SK-N-SH (cell line): ENCODE data around the gene IDUA. TPM values are rescaled to one million over a fixed set of nuclear protein-coding genes. Genes with fewer than 3 reads are reported as not detected.

Experiments used
- CTCF ChIA-PET: fragments of 300-600, 350-600 bp; formaldehyde crosslinking; extraction: SDS; loops from one replicate; lab custom pipeline; 2021; lab: Yijun Ruan, JAX
- POLR2A ChIA-PET: fragments of 350-600 bp; sonication (Branson Sonifier 250); formaldehyde crosslinking; extraction: SDS; loops from one replicate; lab custom pipeline; 2020; ENCODE audit warnings: antibody characterized with exemption, inconsistent platforms; lab: Yijun Ruan, JAX
- DNase-seq: peaks from one replicate; pipeline ENCODE4 v3.0.0; 2012
- H2AFZ ChIP-seq: fragments of 200-600 bp; sonication (generic); 2 replicates; pipeline ENCODE4 v1.8.1; 2016; ENCODE audit warnings: antibody characterized with exemption, mild to moderate bottlenecking, low read depth
- H3F3A ChIP-seq: fragments of 200-600 bp; sonication (generic); replicated peaks from 2 replicates; pipeline ENCODE3; 2016; ENCODE audit warnings: antibody characterized with exemption, mild to moderate bottlenecking; ENCODE audit not compliant: insufficient read depth
- H3K27ac ChIP-seq, 2 experiments: fragments of 200-500 bp in 1 of 2; fragments of 200-600 bp in 1 of 2; sonication (Bioruptor generic) in 1 of 2; sonication (generic), shearing (Covaris generic) in 1 of 2; 2 replicates each; pipeline versions ENCODE4 v1.5.1 to v1.6.1; 2014 to 2016; ENCODE audit warnings: low read depth in 2 of 2, inconsistent platforms in 1 of 2, low read length in 1 of 2, mild to moderate bottlenecking in 1 of 2, mixed read lengths in 1 of 2
- H3K27me3 ChIP-seq: fragments of 200-600 bp; sonication (generic), shearing (Covaris generic); 2 replicates; pipeline ENCODE4 v1.6.1; 2016; ENCODE audit warnings: mixed run types; ENCODE audit not compliant: insufficient read depth
- H3K36me3 ChIP-seq, 2 experiments: fragments of 200-500 bp in 1 of 2; fragments of 200-600 bp in 1 of 2; sonication (Bioruptor generic) in 1 of 2; sonication (generic) in 1 of 2; replicated peaks in 1 of 2; 2 replicates each; pipeline versions ENCODE3 to v1.5.1; 2014 to 2016; ENCODE audit warnings: low read length in 1 of 2, mild to moderate bottlenecking in 1 of 2; ENCODE audit not compliant: insufficient read depth in 2 of 2, control insufficient read depth in 1 of 2
- H3K4me1 ChIP-seq, 2 experiments: fragments of 200-500 bp in 1 of 2; fragments of 200-600 bp in 1 of 2; sonication (Bioruptor generic) in 1 of 2; sonication (generic), shearing (Covaris generic) in 1 of 2; 2 replicates each; pipeline versions ENCODE4 v1.5.1 to v1.6.1; 2014 to 2016; ENCODE audit warnings: low read depth in 1 of 2, low read length in 1 of 2, mixed run types in 1 of 2; ENCODE audit not compliant: insufficient read depth in 2 of 2, control insufficient read depth in 1 of 2
- H3K4me2 ChIP-seq: fragments of 200-600 bp; sonication (generic), shearing (Covaris generic); 2 replicates; pipeline ENCODE4 v1.6.1; 2017; ENCODE audit warnings: mixed run types
- H3K4me3 ChIP-seq, 2 experiments: fragments of 200-500 bp in 1 of 2; fragments of 200-600 bp in 1 of 2; sonication (Bioruptor generic) in 1 of 2; sonication (generic), shearing (Covaris generic) in 1 of 2; 2 replicates each; pipeline versions ENCODE4 v1.5.1 to v1.8.1; 2014 to 2016; ENCODE audit warnings: low read depth in 2 of 2, inconsistent platforms in 1 of 2, low read length in 1 of 2, mild to moderate bottlenecking in 1 of 2, mixed read lengths in 1 of 2, moderate library complexity in 1 of 2
- H3K79me2 ChIP-seq: fragments of 200-600 bp; sonication (generic); 2 replicates; pipeline ENCODE4 v1.8.1; 2017; ENCODE audit warnings: mild to moderate bottlenecking; ENCODE audit not compliant: insufficient read depth
- H3K9ac ChIP-seq: fragments of 200-600 bp; sonication (generic); 2 replicates; pipeline ENCODE4 v1.6.1; 2017; ENCODE audit warnings: mixed run types
- H3K9me2 ChIP-seq: fragments of 200-600 bp; sonication (generic); 2 replicates; pipeline ENCODE4 v1.6.1; 2017; ENCODE audit warnings: mixed run types
- H3K9me3 ChIP-seq: fragments of 200-600 bp; sonication (generic); 2 replicates; pipeline ENCODE4 v1.6.1; 2017; ENCODE audit warnings: mixed run types, mild to moderate bottlenecking, moderate library complexity
- H4K20me1 ChIP-seq: fragments of 200-600 bp; sonication (generic); 2 replicates; pipeline ENCODE4 v1.6.1; 2017; ENCODE audit warnings: mild to moderate bottlenecking, mixed run types; ENCODE audit not compliant: insufficient read depth
- FOSL2 ChIP-seq: IDR thresholded peaks from 2 replicates; pipeline ENCODE4 v1.4.0; 2012; ENCODE audit warnings: low read depth, mild to moderate bottlenecking, moderate library complexity, borderline replicate concordance
- FOXM1 ChIP-seq: IDR thresholded peaks from 2 replicates; pipeline ENCODE4 v1.4.0; 2012; ENCODE audit warnings: low read depth, mild to moderate bottlenecking
- IRF3 ChIP-seq: fragments of 150-350 bp; IDR thresholded peaks from 2 replicates; pipeline ENCODE4 v1.6.1; 2016; ENCODE audit warnings: mild to moderate bottlenecking, low read depth, low read length
- JUND ChIP-seq: IDR thresholded peaks from 2 replicates; pipeline ENCODE4 v1.4.0; 2012
- MEF2A ChIP-seq: IDR thresholded peaks from 2 replicates; pipeline ENCODE4 v1.4.0; 2012; ENCODE audit warnings: low read depth, borderline replicate concordance
- MXI1 ChIP-seq: IDR thresholded peaks from 2 replicates; pipeline ENCODE4 v1.6.1; 2012; ENCODE audit warnings: mild to moderate bottlenecking, low read depth, low read length, improper control_type of control experiment
- RAD21 ChIP-seq: IDR thresholded peaks from 2 replicates; pipeline ENCODE4 v1.6.1; 2012; ENCODE audit warnings: mild to moderate bottlenecking, low read length
- REST ChIP-seq: IDR thresholded peaks from 2 replicates; pipeline ENCODE4 v1.6.1; 2012; ENCODE audit warnings: mild to moderate bottlenecking, low read depth, low read length, moderate library complexity
- RXRA ChIP-seq: IDR thresholded peaks from 2 replicates; pipeline ENCODE4 v1.4.0; 2012; ENCODE audit warnings: low read depth, mild to moderate bottlenecking, borderline replicate concordance
- TCF12 ChIP-seq: IDR thresholded peaks from 2 replicates; pipeline ENCODE4 v1.4.0; 2012
- USF1 ChIP-seq: IDR thresholded peaks from 2 replicates; pipeline ENCODE4 v1.4.0; 2012; ENCODE audit warnings: low read depth, borderline replicate concordance
- USF2 ChIP-seq: fragments of 150-350 bp; IDR thresholded peaks from 2 replicates; pipeline ENCODE4 v1.6.1; 2017; ENCODE audit warnings: antibody characterized with exemption, low read length, low read depth, borderline replicate concordance
- ZBTB33 ChIP-seq: IDR thresholded peaks from 2 replicates; pipeline ENCODE4 v1.4.0; 2012; ENCODE audit warnings: low read depth, borderline replicate concordance
- WGBS: methylation state at CpG from one replicate; pipeline ENCODE4 v1.1.6; 2017; ENCODE audit warnings: low lambda C conversion rate; 5-methylcytosine and 5-hydroxymethylcytosine counted together
- polyA plus RNA-seq, 3 experiments: library from polyadenylated mRNA; depleted of rRNA; stranded (reverse); fragments of >200 nt; gene quantifications; 2 replicates each; pipeline ENCODE4 v1.2.3, GENCODE V29; 2012

The IDUA gene
- polyA plus RNA-seq, 1 of the 3 experiments (the other 2 are of a cell fraction): 24.4 TPM

GRCh38 chr4:992297-993110 lies 5.7 kb downstream of the IDUA start:
- H3K4me3 ChIP-seq: no peak overlapping the region
- no peak overlapping the region for H3K9ac ChIP-seq
- no peak for TF ChIP-seq FOXM1
- no peak for TF ChIP-seq IRF3
- TF ChIP-seq USF2: no peak
- H3K27me3 ChIP-seq: peaks cover under 1% of the 10 kb centered on the region
- peaks cover 0 to 19% of the 10 kb centered on the region in 2 experiments for H3K36me3 ChIP-seq
- no peaks in the 10 kb centered on the region for H3K9me3 ChIP-seq
- no peaks in the 10 kb centered on the region for H4K20me1 ChIP-seq
- H3K4me1 ChIP-seq: peaks cover 3 to 9% of the 10 kb centered on the region in 2 experiments; a peak in 1 of 4 replicates
- no peak overlapping the region for H2AFZ ChIP-seq
- WGBS: 87% methylated on average over 6 of the region's 25 CpGs
- H3K79me2 ChIP-seq: peaks cover 6% of the 10 kb centered on the region; the same call in 1 of the 2 replicates
- H3K27ac ChIP-seq: no peak overlapping the region
- no peaks in the 10 kb centered on the region for H3F3A ChIP-seq
- DNase-seq: no peak
- no peaks in the 10 kb centered on the region for H3K9me2 ChIP-seq
- POLR2A ChIA-PET: no interaction called here
- CTCF ChIA-PET: interaction anchor here (0.6 to 2.0 kb wide), 2 partner anchors 126 to 250 kb away, joined by 3 to 5 read pairs; no protein-coding TSS in a partner anchor
- no peak overlapping the region for H3K4me2 ChIP-seq

- 93% methylated on average over 15 of the region's 37 CpGs for WGBS
- H3K9me2 ChIP-seq: no peaks in the 10 kb centered on the region
- peaks cover 0 to 19% of the 10 kb centered on the region in 2 experiments for H3K36me3 ChIP-seq
- no peaks in the 10 kb centered on the region for H3K79me2 ChIP-seq
- peaks cover 8% of the 10 kb centered on the region for H3K27me3 ChIP-seq
- peaks cover 0 to under 1% of the 10 kb centered on the region in 2 experiments; a peak in 1 of 4 replicates for H3K4me1 ChIP-seq
- no peak within 1 kb of the TSS for H2AFZ ChIP-seq
- H3K27ac ChIP-seq: no peak within 1 kb of the TSS
- DNase-seq: no peak
- peaks cover 8% of the 10 kb centered on the region; the same call in 1 of the 2 replicates for H4K20me1 ChIP-seq
- ChIA-PET CTCF (interaction anchor here (2.0 kb wide), 1 partner anchor 251 kb away, joined by 5 read pairs; no protein-coding TSS in a partner anchor), POLR2A (no interaction called here)
- no peaks in the 10 kb centered on the region for H3K9me3 ChIP-seq
- H3F3A ChIP-seq: no peaks in the 10 kb centered on the region
- no peak within 1 kb of the TSS for H3K4me2 ChIP-seq
- H3K9ac ChIP-seq: no peak within 1 kb of the TSS
- H3K4me3 ChIP-seq: no peak within 1 kb of the TSS
- TF ChIP-seq MEF2A: no peak
- no peak for TF ChIP-seq USF2
- TF ChIP-seq MXI1: no peak
- TF ChIP-seq TCF12: no peak
- TF ChIP-seq JUND: no peak
- TF ChIP-seq REST: no peak
- no peak for TF ChIP-seq FOXM1
- no peak for TF ChIP-seq USF1
- TF ChIP-seq RAD21: no peak
- TF ChIP-seq ZBTB33: no peak
- no peak for TF ChIP-seq RXRA
- TF ChIP-seq FOSL2: no peak
These were observed 6.5 kb downstream of the IDUA start, which contains the start of gene SLC26A1 for GRCh38 chr4:993111-994029. TSS of gene SLC26A1 (minus strand) at chr4:993404. CDS start at chr4:991703, 1,701 bp downstream.
